Inflammatory macrophage (primary cell): ENCODE data around the gene PTPN23.

Source experiments
- DNase-seq, 2 donors: peaks; one replicate each; pipeline ENCODE4 v3.0.0-alpha.2; 2020 to 2022

PTPN23 gene

DNA sequence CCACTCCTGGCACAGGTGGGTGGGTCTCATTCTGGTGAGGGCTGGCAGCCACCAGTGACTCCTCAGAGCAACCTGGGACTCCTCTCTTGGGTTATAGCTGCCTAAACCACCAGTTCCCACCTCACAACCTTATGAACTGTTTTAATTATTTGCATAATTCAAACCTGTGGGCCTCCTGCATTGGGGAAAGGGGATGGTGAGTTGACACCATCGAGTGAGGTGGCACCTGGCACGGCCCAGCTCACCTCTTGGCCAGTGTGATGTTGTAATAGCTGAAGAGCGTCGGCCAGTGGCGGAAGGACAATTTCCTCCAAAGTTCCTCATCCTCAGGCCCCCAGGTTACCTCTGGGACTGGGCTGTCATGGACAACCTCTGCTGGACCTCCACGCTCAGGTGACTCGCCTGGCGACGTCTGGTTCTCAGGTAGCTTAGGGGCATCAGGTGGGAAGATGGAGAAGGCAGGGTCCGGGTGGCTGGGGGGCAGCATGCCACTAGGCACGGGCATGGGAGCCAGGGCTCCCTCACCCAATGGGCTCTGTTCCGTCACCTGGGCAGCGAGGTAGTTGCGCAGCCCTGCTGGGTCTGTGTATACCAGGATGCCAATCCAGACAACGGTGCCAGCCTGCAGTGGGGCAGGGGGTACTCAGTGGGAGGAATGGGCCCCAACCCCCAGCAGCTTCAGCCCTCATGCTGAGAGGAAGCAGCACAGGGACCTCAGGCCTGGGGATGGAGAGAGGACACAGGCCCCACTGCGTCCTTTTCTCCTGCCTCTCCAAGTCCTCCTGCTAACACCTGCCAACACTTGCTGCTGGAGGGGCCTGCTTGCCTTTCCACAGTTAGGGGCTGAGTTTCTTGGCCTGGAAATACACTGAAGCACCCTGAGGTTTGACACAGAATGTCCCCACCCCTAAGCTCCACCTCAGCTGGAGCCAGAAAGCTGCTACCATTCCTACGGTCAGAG, 38.5 kb downstream of the PTPN23 start:
- DNase-seq = no peak

DNA sequence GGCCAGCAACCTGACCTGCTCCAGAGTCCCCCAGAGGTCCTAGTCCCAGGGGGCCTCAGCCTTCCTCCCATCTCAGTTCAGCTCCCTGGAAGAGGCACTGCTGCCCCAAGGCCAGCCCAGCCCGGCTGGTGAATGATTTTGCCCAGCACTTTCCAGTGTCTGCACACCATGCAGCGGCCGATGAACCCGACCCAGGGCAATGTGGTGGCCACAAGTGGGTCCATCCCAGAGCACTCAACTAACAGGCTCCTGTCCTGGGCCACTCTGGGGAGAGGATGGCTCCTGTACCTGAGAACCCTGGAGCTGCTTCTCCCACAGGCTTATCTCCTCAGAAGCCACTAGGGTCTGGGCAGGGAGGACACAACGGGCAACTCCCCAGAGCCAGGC, 39.2 kb downstream of the PTPN23 start:
- DNase-seq = no peak

DNA sequence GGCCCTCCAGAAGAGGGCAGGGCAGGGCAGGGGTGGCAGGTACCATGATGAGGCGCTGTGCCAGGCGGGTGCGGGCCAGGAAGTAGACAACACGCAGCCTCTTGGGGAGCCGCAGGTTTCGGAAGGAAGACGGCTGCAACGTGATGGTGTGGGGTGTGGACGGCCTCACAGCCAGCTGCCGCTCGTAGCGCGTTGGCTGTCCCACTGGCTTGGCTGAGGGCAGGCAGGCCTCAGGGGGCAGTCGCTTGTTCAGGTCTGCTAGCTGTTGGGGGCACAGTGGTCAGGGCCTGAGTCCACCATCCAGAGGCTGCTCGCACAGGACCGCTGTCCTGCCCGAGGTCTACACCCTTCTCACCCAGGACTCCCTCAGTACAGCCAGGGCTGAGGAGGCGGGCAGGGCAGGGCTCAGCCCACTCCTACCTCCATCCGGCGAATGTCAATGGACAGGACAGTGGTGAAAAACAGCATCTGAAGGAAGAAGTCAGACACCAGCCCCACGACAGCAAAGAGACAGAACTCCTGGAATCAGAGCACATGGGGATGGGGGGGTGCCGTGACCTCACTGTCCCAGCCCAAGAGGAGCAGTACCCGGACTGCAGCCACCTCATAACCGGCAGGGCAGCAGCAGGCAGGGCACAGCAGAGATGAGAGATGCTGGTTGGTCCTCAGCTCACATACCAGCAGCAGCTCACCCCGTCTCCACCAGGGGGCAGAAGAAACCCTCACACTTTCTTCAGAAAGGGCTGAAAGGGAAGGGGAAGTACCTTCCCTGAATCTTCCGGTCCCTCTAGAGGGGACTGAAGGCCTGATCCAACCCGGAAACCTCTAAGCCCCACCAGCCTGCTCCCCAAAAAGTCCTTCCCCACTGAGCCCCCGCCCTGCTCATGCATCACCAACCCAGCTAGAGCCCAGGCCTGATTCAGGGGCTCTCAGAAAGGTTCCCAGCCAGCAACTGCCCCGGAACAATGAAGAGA, 40.0 kb downstream of the PTPN23 start:
- DNase-seq = peak; percentile 93 to 96

DNA sequence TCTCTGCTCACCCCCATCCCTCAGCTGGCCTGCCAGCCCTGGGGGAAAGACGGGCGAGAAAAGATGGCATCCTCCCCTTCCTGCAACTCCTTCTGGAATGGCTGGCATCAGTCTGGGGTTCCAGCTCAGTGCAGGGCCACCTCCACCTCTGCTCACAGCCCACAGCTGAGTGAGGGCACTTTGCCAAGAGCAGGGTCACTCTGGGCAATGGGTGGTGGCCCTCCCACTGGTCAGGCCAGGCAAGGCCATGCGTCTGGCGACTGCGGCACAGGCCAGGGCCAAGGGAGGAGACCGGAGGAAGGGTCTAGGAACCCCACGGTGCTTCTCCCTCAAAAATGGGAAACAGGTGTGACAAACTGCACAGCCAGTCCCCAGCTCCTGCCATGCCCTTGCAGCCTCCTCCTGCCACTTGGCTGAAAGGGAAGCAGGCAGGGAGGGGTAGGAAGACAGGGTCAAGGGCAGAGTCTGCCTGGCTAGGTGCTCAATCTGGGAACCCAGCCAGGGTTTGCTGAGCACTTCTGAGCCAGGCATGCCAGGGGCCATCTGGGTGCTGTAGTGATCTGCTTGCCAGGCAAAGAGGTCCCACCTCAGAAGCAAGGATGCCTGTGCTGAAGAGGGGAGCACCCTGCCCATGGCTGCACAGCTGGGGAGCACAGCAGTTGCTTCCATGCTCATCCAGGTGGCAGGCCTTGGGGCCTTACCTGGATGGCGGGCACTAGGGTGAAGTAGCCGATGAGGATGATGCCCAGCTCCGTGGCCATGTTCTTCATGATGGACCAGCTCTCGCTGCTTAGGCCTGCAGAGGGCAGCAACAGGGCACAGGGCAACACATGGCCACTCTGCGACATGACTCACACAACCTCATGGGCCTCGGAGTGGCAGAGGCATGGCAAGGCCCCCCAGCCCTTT, 41.2 kb downstream of the PTPN23 start:
- peak; percentile 15 to 45 for DNase-seq

DNA sequence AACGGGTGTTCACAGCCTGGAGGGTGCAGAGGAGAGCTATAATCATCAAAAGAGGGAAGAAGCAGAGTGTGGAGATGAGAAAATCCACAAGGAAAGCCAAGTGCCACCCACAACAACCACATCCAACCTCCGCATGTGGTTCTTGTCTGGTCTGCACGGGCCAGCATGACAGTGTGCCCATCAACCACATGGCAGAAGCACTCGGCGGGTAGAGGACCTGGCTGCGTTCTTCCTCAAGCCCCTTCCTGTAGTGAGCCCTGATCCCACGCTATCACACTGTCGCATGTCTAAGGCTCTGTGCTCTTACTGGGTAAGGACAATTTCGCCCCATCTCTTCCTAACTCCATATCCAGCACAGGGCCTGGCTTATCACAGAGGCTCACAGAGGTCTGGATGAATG, 41.9 kb downstream of the PTPN23 start:
- DNase-seq = no peak

DNA sequence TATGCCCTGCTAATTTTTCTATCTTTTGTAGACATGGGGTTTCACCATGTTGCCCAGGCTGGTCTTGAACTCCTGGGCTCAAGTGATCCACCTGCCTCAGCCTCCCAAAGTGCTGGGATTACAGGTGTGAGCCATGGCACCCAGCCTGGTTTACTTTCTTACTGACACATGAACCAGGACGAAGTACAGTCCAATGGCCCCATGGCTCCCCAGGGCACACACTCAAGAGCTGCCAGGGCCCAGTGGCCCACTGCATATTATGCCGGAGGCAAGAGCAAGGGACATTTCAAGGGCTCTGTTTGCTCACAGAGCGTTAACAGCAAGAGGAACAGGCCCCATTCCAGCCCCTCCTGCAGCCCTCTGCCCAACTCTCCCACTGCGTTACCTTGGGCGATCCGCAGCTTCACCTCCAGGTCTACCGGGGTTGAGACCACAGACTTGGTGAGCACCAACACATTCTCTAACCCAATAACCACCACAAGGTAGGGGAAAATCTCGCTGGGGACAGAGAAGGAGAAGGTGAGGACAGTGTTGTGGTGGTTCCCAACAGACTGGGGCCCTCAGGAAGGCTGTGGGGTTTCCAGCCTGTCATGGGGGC, 42.8 kb downstream of the PTPN23 start:
- no peak for DNase-seq

DNA sequence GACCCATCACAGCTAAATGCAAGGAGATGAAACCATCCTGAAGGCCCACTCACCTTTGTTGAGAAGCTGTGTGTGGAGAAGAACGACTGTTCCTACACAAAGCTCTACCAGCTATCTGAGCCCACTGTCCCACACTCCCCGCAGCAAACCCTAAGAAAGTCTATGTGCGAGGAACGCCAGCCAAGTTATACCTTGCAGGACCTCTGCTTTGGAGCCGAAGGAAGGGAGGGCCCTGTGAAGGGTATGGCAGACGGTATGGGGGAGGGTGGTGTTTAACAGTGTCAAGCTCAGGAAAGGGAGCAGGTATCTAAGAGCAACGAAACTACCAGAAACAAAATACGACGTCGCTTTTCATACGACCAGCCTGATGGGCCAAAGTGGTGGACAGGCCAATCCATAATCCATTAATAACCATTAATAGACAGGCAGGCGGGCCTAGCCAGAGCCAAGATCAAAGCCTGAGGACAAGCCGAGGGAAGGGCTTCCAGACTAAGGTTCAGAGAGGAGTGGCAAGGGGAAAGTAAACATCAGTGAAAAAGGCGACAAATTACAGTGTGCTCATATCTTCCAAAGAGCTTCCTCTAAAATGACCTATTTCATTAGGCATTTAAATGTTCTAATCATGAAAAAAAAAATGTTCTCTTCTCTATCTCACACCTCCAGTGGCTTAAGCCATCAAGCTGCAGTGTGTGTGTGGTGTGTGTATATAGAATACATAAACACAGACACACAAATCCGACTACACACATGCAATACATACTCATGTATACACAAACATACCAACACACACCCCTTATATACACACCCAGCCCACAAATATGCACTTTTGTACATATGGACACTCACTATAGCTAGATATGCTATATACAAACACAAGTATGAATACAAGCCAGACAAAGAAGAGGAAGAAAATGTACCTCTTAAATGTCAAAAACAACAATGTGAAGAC, 43.9 kb downstream of the PTPN23 start:
- no peak for DNase-seq

DNA sequence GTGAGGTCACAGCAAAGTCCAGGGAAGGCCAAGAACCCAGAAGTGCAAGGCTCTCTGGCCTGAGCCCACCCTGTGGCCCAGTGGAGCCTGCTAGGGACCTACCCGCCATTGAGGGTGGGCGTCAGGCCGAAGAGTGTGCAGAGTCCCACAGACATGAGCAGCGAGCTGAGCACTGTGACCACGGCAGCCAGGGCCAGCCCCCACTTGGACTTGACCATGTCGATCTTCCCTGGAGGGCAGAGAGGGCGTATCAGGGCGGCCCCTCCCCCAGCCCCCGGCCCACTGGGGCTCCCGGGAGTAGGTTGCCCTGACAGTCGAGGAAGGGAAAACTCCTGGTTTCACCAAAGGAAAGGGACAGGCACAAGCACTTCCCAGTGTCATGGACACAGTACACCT, 44.6 kb downstream of the PTPN23 start:
- DNase-seq = no peak

DNA sequence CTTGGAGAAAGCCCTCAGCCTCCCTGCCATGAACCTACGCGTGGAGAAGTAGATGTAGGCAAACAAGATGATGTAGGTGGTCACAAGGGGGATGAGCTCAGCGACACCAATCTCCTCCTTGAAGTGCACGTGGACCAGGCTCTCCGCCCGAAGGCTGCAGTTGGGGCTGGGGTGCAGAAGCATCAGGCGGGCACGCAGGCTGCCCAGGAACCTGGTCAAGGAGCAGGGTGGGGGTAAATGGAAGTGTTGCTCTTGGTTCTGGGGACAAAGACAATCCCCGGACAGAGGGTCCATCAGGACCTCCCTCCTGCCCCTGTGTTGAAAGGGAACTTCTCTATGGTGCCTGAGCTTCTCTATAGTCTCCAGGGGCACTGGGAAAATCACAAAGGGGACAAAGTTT, 45.1 kb downstream of the PTPN23 start:
- DNase-seq = no peak

DNA sequence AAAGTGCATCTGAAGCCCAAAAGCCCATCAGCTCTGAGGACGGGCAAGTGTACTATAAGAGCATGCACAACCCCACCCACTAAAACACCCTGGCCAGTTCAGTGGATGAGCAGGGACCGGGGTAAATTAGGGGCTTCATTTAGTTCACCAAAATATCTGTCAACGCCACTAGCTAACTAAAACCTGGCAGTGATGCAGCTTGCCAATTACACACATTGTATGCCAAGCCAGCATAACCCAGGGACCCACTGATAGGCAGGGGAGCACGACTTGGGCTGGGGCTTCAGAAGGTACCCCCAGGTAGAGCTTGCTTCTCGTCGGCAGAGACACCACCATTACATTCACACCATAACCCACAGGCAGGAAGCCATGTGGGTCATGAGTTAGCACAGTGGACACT, 47.0 kb downstream of the PTPN23 start:
- DNase-seq = no peak

DNA sequence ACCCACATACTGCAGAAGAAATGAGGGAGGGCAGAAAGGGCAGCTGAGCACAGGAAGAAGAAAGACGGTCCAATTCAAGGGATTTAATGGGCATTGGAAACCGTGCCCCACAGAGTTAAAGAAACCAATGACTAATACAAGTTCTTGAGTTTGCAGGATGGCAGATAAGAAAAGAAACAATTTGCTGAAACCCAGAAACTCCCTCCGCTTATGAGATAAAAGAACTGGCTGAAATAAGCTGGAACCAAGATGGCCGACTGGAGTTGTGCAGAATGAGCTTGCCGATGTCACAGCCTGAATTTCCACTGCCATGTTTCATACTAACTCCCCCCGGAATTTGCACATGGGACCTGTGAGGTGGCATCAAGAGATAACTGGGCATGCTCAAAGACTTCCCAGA, 47.8 kb downstream of the PTPN23 start:
- no peak for DNase-seq

DNA sequence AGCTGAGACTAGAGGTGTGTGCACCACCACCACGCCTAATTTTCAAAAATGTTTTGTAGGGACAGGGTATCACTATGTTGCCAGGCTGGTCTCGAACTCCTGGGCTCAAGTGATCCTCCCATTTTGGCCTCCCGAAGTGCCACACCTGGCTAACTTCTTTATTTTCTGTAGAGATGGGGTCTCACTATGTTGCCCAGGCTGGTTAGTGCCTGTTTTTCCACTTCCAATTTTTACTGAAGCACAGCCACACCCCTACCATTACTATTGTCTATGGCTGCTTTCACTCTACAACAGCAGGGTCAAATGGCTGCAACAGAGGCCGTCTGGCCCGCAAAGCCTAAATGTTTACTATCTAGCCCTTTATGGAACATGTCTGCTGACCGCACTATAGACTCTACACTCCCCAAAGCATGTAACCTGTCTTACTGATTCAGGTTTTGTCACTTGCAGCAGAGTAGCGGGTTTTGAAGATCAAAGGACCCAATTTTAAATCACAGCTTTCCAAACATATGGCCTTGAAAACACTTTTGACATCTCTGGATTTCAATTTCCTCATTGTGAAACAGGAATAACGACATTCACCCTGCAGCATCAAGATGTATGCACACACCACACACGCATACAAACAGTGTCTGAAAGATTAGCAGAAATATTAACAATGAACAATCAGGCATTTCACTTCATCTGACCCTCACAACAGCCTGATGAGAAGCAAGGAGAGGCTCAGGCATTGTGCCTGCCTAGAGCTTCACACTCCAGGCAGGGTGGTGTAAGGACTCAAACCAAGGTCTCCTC, 48.9 kb downstream of the PTPN23 start:
- DNase-seq = no peak

DNA sequence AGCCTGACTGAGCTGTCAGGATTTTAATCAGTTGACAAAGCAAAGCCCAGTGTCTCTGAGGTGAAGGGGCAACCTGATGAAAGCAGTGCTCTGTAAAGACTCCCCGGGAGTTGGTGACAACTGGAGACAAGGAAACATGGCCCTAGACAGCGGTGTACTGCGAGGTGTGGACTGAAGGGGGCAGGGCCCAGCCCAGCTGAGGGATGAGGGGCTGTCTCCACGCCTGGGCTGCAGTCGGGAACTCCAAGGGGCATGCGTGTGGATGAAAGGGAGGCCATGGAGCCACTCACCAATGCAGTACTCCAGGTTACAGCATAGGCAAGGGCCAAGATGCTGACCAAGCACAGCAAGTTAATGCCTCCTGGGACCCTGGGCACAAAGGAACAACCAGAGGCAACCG, 49.8 kb downstream of the PTPN23 start:
- no peak for DNase-seq

DNA sequence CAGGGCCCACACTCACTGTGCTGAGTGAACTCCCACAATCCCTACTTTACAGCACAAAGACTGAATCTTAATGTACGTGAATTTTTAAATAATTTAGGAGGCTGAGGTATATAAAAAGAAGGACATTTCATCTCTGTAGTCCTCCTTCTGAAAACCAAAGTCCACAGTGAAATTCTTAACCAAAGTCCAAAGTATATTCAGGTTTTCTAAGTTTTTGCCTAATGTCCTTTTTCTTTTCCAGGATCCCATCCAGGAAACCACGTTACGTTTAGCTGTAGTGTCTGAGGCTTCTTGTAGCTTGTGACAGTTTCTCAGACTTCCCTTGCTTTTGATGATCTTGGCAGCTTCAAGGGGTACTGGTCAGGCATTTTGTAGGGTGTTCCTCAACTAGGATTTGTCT, 50.4 kb downstream of the PTPN23 start:
- DNase-seq = no peak

DNA sequence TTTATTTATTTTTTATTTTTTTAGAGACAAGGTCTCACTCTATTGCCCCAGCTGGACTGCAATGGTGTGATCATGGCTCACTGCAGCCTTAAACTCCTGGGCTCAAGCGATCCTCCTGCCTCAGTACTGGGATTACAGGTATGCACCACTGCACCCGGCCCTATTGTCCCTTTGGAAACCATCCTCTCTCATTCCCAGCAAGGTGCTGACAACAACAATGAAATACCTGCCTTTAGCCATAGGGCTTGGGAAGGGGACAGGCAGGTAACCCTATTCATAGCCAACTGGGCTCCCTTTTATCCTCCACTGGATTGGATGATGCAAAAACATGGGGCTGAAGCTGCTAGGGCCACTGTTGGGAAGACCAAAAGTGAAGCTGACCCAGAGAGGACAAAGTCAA, 51.9 kb downstream of the PTPN23 start:
- no peak for DNase-seq

DNA sequence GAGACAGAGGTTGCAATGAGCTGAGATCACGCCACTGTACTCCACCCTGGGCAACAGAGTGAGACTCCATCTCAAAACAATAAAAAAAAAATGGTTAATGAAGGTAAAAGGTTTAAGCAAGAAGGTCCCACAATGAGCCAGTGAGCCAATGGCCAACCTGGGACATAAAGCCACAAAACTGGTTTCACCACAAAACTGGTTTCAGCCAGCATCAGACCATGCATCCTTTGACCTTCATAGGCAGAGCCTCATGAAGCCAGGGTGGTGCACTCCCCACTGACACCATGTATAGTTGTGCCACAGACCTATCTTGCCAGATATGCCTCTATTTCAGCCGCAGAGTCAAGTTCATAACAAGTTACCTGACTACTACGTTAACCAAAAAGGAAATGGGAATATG, 53.0 kb downstream of the PTPN23 start:
- no peak for DNase-seq

DNA sequence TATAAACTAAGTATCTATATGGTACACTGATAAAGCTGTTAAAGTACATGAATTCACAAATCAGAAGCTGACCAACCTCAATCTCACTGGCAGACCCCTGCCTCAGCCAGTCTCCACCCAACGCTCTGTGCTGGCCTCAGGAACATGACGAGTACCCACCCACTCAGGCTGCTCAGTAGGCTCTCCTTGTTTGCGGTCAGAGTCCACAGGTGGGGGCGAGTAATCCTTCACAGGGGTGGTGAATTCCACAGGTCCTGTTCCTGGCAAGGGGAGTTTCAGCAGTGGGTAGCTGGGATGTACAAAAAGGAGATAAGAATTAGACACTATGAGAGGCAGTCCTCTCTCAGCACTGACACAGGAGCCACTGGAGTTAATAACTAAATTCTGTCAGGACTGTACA, 54.0 kb downstream of the PTPN23 start:
- DNase-seq = no peak

DNA sequence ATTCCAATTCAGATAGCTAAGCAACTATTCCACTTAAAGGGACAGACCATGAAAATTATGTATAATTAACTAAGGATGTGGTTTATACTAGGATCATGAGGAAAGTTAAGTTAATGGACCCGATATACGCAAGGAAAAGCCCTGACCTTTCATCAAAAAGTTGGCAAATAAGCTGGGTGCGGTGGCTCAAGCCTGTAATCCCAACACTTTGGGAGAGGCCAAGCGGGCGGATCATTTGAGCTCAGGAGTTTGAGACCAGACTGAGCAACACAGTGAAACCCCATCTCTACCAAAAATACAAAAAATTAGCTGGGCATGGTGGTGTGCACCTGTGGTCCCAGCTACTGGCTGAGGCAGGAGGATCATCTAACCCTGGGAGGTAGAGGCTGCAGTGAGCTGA, 55.4 kb downstream of the PTPN23 start:
- no peak for DNase-seq

DNA sequence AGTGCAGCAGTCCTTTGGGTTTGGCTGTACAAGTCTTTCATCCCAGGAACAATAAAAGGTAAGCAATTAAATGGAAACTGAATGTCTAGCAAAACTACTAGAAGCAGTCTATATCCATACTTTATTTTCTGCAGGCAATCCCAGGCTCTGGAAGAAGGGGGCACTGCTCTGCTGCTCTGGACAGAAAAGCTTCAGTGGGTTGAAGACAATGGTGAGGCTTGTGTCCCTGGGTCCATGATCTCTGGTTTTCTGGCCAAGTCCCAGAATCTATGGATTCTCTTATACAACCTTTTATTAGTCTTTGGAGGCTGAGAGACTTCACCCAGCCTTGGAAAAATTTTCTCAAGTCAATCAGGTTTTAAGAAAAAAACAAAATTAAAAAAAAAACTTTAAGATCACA, 59.3 kb downstream of the PTPN23 start:
- DNase-seq = peak; percentile 38 to 43
